Keratinocyte (primary cell): ENCODE results near the gene CMSS1.

Experiments used
- CTCF ChIP-seq, 3 experiments: IDR thresholded peaks in 1 of 3; conservative IDR thresholded peaks in 1 of 3; optimal IDR thresholded peaks in 1 of 3; 2 replicates in 2 of 3; 3 replicates in 1 of 3; pipeline versions ENCODE3 to v1.5.1; 2011; ENCODE audit warnings: low read length in 3 of 3, mild to moderate bottlenecking in 3 of 3, moderate library complexity in 2 of 3, control low read depth in 1 of 3, inconsistent platforms in 1 of 3; ENCODE audit not compliant: insufficient read depth in 2 of 3; ENCODE audit errors: extremely low read depth in 1 of 3
- EZH2 ChIP-seq: IDR thresholded peaks from one replicate; pipeline ENCODE4 v1.6.1; 2012; ENCODE audit warnings: inconsistent platforms, mild to moderate bottlenecking, low read length, moderate library complexity

GRCh38 chr3:99981138-99981537 is 163.5 kb downstream of the CMSS1 start:
- TF ChIP-seq CTCF (optimal IDR thresholded peaks at IDR 0.05 in 1 of 3, IDR thresholded peaks at IDR 0.05 in 1 of 3, conservative IDR thresholded peaks at IDR 0.05 in 1 of 3; ENCODE audit: extremely low read depth in 1 of 3, insufficient read depth in 2 of 3, low read length in 3 of 3) (no peak), EZH2 (no peak)
